ENCODE results near the gene TRIM44. TPM values are rescaled to one million over a fixed set of nuclear protein-coding genes. Genes with fewer than 3 reads are reported as not detected.
"Not testable (repeated sequence)": the region's sequence is repeated elsewhere in the genome, so short reads cannot be mapped to it uniquely, and the experiment has no call there.

Gene TRIM44
- total RNA-seq, 1 experiment from 2014 or later = 81.4 TPM

DNA sequence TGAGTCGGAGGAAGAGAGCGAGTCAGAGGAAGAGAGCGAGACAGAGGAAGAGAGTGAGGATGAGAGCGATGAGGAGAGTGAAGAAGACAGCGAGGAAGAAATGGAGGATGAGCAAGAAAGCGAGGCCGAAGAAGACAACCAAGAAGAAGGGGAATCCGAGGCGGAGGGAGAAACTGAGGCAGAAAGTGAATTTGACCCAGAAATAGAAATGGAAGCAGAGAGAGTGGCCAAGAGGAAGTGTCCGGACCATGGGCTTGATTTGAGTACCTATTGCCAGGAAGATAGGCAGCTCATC, 780 bp downstream of the TRIM44 start:
- Histone ChIP-seq H3K4me3 (ENCODE audit: low read depth, low read length) (peak overlapping the region; percentile 76), H3K36me3 (ENCODE audit: control insufficient read depth, insufficient read depth, low read length) (no peaks in the 10 kb centered on the region), H3K27me3 (replicated peaks; ENCODE audit: control insufficient read depth, insufficient read depth, low read length) (no peaks in the 10 kb centered on the region), H3K4me1 (peaks cover 9% of the 10 kb centered on the region; the same call in 1 of the 2 replicates), H3K9me3 (no peaks in the 10 kb centered on the region; the same call in 1 of the 2 replicates)
- H3K4me1 Mint-ChIP-seq (ENCODE audit: low read depth, unreplicated experiment) = peaks cover 12% of the 10 kb centered on the region
- H3K27ac Mint-ChIP-seq (ENCODE audit: unreplicated experiment) = peak overlapping the region; percentile 93
- no peaks in the 10 kb centered on the region for H3K27me3 Mint-ChIP-seq (ENCODE audit: insufficient read depth, unreplicated experiment)
- ChIA-PET POLR2A (interaction anchor here (0.5 to 0.7 kb wide), 2 partner anchors 268 to 363 kb away, joined by 3 to 5 read pairs; no protein-coding TSS in a partner anchor), CTCF (no interaction called here)
- no peak for TF ChIP-seq CTCF (IDR thresholded peaks at IDR 0.05; ENCODE audit: insufficient read depth in 1 of 2, low read depth in 1 of 2, low read length in 1 of 2, severe bottlenecking in 1 of 2, unreplicated experiment in 1 of 2)
- H3K4me3 Mint-ChIP-seq (ENCODE audit: unreplicated experiment) = peak overlapping the region; percentile 93
- intact Hi-C loops (cut with micrococcal nuclease; ENCODE audit: unreplicated experiment) = no loop called here
- peaks cover 24% of the 10 kb centered on the region for H3K36me3 Mint-ChIP-seq (ENCODE audit: insufficient read depth, unreplicated experiment)
- BruUV-seq (replicated peaks) = TSS peak; percentile 42
- no peak for DNase-seq
- peaks cover 18% of the 10 kb centered on the region for H3K9me3 Mint-ChIP-seq (ENCODE audit: unreplicated experiment)

DNA sequence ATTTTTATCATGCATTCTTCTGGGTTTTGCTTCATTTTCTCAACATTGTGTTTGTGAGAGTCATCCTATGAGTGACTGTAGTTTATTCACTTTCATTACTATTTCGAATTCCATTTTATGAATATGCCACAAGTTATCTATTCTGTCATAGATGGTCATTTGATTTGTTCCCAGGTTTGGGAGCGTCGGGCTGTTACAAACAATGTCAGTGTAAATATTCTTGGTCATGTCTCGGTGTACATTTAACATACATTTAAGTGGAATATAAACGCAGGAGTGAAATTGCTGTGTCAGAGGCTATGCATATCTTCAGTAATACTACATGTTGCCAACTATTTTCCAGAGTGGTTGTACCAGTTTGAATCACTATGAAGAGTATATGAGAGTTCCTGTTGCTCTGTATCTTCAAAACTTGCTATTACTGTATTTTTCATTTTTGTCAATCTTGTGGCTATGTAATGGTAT, 2.4 kb downstream of the TRIM44 start:
- Mint-ChIP-seq H3K4me3 (ENCODE audit: unreplicated experiment) (peak overlapping the region; percentile 93), H3K27me3 (ENCODE audit: insufficient read depth, unreplicated experiment) (no peaks in the 10 kb centered on the region), H3K36me3 (ENCODE audit: insufficient read depth, unreplicated experiment) (peaks cover 28% of the 10 kb centered on the region), H3K4me1 (ENCODE audit: low read depth, unreplicated experiment) (peaks cover 14% of the 10 kb centered on the region), H3K27ac (ENCODE audit: unreplicated experiment) (peak overlapping the region; percentile 93), H3K9me3 (ENCODE audit: unreplicated experiment) (peaks cover 18% of the 10 kb centered on the region)
- BruUV-seq (replicated peaks) = no TSS peak
- Histone ChIP-seq H3K36me3 (ENCODE audit: control insufficient read depth, insufficient read depth, low read length) (no peaks in the 10 kb centered on the region), H3K4me3 (ENCODE audit: low read depth, low read length) (no peak overlapping the region), H3K9me3 (no peaks in the 10 kb centered on the region; the same call in 1 of the 2 replicates), H3K4me1 (peaks cover 9% of the 10 kb centered on the region; the same call in 1 of the 2 replicates), H3K27me3 (replicated peaks; ENCODE audit: control insufficient read depth, insufficient read depth, low read length) (no peaks in the 10 kb centered on the region)
- ChIA-PET POLR2A (no interaction called here), CTCF (no interaction called here)
- no peak for DNase-seq
- intact Hi-C loops (cut with micrococcal nuclease; ENCODE audit: unreplicated experiment) = loop anchor here (2.0 kb wide), 1 partner anchor 18 kb away; no protein-coding TSS in a partner anchor
- TF ChIP-seq CTCF (IDR thresholded peaks at IDR 0.05; ENCODE audit: insufficient read depth in 1 of 2, low read depth in 1 of 2, low read length in 1 of 2, severe bottlenecking in 1 of 2, unreplicated experiment in 1 of 2) = no peak

DNA sequence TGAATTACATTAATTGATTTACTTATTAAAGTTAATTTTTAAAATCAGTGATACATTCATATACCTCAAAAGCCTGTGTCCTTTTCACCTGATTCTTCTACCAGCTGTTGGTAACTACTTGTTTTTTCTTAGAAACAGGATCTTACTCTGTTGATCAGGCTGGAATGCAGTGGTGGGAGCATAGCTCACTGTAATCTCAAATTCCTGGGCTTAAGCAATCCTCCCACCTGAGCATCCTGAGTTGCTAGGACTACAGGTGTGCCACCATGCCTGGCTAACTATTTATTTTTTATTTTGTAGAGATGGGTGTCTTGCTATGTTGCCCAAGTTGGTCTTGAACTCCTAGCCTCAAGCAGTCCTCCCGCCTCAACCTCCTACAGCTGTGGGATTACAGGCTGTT, 4.7 kb downstream of the TRIM44 start:
- Histone ChIP-seq H3K4me1 (peaks cover 13% of the 10 kb centered on the region), H3K9me3 (no peaks in the 10 kb centered on the region; the same call in 1 of the 2 replicates), H3K36me3 (ENCODE audit: control insufficient read depth, insufficient read depth, low read length) (no peaks in the 10 kb centered on the region), H3K27me3 (replicated peaks; ENCODE audit: control insufficient read depth, insufficient read depth, low read length) (no peaks in the 10 kb centered on the region), H3K4me3 (ENCODE audit: low read depth, low read length) (no peak overlapping the region)
- Mint-ChIP-seq H3K4me1 (ENCODE audit: low read depth, unreplicated experiment) (peaks cover 35% of the 10 kb centered on the region), H3K9me3 (ENCODE audit: unreplicated experiment) (peaks cover 18% of the 10 kb centered on the region), H3K36me3 (ENCODE audit: insufficient read depth, unreplicated experiment) (peaks cover 26% of the 10 kb centered on the region), H3K27me3 (ENCODE audit: insufficient read depth, unreplicated experiment) (no peaks in the 10 kb centered on the region), H3K27ac (ENCODE audit: unreplicated experiment) (no peak overlapping the region), H3K4me3 (ENCODE audit: unreplicated experiment) (no peak overlapping the region)
- BruUV-seq (replicated peaks) = no TSS peak
- TF ChIP-seq CTCF (IDR thresholded peaks at IDR 0.05; ENCODE audit: insufficient read depth in 1 of 2, low read depth in 1 of 2, low read length in 1 of 2, severe bottlenecking in 1 of 2, unreplicated experiment in 1 of 2) = no peak
- DNase-seq = peak in 1 of 2 experiments; percentile 25
- intact Hi-C loops (cut with micrococcal nuclease; ENCODE audit: unreplicated experiment) = no loop called here
- CTCF ChIA-PET = no interaction called here
- POLR2A ChIA-PET = no interaction called here

DNA sequence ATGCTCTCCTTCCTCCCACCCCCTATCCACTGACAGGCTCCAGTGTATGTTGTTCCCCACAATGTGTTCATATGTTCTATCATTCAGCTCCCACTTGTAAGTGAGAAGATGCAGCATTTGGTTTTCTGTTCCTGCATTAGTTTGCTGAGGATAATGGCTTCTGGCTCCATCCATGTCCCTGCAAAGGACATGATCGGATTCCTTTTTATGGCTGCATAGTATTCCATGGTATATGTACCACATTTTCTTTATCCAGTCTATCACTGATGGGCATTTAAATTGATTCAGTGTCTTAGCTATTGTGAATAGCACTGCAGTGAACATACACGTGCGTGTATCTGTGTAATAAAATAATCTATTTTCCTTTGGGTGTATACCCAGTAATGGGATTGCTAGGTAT, 5.8 kb downstream of the TRIM44 start:
- BruUV-seq (replicated peaks); intact Hi-C loops (cut with micrococcal nuclease; ENCODE audit: unreplicated experiment): not testable (repeated sequence)
- H3K36me3 Mint-ChIP-seq (ENCODE audit: insufficient read depth, unreplicated experiment) = peaks cover 16% of the 10 kb centered on the region

More for the DNA sequence above, 5.8 kb downstream of the TRIM44 start:
- H3K27me3 ChIP-seq (replicated peaks; ENCODE audit: control insufficient read depth, insufficient read depth, low read length); H3K36me3 ChIP-seq (ENCODE audit: control insufficient read depth, insufficient read depth, low read length); H3K4me3 ChIP-seq (ENCODE audit: low read depth, low read length); H3K9me3 ChIP-seq; H3K4me3 Mint-ChIP-seq (ENCODE audit: unreplicated experiment); H3K27me3 Mint-ChIP-seq (ENCODE audit: insufficient read depth, unreplicated experiment); H3K27ac Mint-ChIP-seq (ENCODE audit: unreplicated experiment); DNase-seq; POLR2A ChIA-PET: not testable (repeated sequence)
- Mint-ChIP-seq H3K9me3 (ENCODE audit: unreplicated experiment) (peaks cover 18% of the 10 kb centered on the region), H3K4me1 (ENCODE audit: low read depth, unreplicated experiment) (peaks cover 46% of the 10 kb centered on the region)
- CTCF ChIA-PET = interaction anchor here (0.5 kb wide), 1 partner anchor 279 kb away, joined by 3 read pairs; no protein-coding TSS in a partner anchor
- peaks cover 17% of the 10 kb centered on the region for H3K4me1 ChIP-seq

Measured in Caco-2 (cell line).